C4-2B (cell line): ENCODE results near the gene RAB3IL1.

Source experiments
- CTCF ChIP-seq: fragments of 450-650 bp; conservative IDR thresholded peaks from 2 replicates; pipeline ENCODE4 v1.5.1; 2017; ENCODE audit warnings: mild to moderate bottlenecking
- ZFX ChIP-seq: fragments of 450-650 bp; IDR thresholded peaks from 2 replicates; pipeline ENCODE4 v1.6.1; 2017

- TF ChIP-seq CTCF (no peak), ZFX (no peak)
Measured at GRCh38 chr11:61926235-61926634, 8.9 kb upstream of the RAB3IL1 start.
